Middle frontal gyrus (tissue), 1 donor: ENCODE data around the gene PSME3.
"Not testable (repeated sequence)": the region's sequence is repeated elsewhere in the genome, so short reads cannot be mapped to it uniquely, and the experiment has no call there.

Experiments used
- DNase-seq: peaks from one replicate; pipeline ENCODE4 v3.0.0-alpha.2; 2015; ENCODE audit warnings: low spot score; ENCODE audit errors: extremely low spot score

PSME3 gene

DNA sequence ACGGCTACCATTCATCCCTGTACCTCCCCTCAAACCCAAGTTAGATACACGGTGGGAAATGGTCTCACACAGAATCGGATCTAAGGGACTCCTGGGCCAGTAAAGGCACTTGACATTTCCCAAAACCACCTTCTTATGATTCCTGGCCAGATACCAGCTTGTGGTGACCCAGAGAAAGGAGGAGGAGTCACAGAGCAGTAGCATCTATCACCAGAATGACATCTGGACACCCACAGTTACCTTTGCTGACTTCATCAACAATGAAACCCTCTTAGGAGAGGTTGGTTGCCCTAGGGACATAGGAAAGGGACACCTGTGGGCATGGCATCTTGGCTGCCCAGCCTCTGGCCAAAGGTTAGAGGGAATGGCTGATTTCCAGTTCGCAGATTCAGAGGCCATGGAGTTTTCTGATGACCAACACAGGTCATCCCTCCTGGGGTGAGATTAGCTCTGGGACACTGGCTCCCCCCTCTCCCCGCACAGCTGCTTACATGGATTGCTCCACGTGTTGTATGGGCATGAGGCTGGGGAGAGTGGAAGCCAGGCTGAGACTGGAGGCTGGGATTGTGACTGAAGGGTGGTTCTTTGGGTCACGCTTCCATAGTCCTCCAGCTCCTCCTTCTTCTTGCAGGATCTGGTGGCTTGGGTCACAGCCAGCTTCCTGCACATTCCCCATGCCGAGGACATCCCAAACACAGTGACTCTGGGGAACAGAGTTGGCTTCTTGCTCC is 16.4 kb downstream of the PSME3 start:
- DNase-seq = no peak

DNA sequence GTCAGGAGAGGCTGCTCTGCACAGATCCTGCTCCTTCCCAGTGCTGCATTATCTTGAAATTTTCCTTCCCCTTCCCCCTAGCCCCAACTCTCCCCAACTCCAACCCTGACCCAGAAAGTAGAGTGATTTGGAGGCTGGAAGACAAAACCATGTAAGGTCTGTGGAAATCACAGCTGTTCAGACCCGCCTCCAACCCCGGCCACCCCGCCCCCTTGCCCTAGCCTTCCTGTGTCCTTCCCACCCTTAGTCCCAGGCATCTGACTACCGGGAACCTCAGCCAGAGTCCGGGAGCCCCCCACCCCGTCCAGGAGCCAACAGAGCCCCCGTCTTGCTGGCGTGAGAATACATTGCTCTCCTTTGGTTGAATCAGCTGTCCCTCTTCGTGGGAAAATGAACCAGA is 17.8 kb downstream of the PSME3 start, which contains the start of gene AOC3:
AOC3 (plus strand) TSS at position 246 of the 400 bp plus-strand sequence; CDS start at position 391, 145 bp downstream.
- no peak for DNase-seq

DNA sequence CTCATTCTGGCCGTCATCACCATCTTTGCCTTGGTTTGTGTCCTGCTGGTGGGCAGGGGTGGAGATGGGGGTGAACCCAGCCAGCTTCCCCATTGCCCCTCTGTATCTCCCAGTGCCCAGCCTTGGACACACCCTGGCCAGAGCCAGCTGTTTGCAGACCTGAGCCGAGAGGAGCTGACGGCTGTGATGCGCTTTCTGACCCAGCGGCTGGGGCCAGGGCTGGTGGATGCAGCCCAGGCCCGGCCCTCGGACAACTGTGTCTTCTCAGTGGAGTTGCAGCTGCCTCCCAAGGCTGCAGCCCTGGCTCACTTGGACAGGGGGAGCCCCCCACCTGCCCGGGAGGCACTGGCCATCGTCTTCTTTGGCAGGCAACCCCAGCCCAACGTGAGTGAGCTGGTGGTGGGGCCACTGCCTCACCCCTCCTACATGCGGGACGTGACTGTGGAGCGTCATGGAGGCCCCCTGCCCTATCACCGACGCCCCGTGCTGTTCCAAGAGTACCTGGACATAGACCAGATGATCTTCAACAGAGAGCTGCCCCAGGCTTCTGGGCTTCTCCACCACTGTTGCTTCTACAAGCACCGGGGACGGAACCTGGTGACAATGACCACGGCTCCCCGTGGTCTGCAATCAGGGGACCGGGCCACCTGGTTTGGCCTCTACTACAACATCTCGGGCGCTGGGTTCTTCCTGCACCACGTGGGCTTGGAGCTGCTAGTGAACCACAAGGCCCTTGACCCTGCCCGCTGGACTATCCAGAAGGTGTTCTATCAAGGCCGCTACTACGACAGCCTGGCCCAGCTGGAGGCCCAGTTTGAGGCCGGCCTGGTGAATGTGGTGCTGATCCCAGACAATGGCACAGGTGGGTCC is 18.4 kb downstream of the PSME3 start:
- not testable (repeated sequence) for DNase-seq

DNA sequence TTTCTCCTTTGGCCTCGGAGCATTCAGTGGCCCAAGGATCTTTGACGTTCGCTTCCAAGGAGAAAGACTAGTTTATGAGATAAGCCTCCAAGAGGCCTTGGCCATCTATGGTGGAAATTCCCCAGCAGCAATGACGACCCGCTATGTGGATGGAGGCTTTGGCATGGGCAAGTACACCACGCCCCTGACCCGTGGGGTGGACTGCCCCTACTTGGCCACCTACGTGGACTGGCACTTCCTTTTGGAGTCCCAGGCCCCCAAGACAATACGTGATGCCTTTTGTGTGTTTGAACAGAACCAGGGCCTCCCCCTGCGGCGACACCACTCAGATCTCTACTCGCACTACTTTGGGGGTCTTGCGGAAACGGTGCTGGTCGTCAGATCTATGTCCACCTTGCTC is 19.2 kb downstream of the PSME3 start:
- no peak for DNase-seq

DNA sequence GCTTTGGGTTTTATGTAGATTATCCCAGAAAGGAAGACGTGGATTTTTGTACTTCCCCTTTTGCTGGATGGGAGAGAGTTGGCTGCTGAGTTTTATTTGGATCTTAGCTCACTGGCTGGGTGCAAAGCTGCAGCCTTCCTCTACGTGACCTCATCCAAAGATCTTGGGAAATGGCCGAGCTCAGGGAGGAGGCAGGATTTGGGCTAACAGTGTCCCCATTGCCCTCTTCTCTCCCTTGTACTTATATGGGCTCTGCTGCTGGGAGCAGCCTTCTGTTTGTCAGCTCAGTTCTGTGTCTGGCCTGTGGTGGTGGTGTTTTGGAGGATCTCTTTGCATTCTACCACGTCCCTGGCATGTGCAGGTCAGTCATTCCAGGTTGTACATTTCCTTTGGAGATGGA is 19.8 kb downstream of the PSME3 start:
- DNase-seq = no peak

DNA sequence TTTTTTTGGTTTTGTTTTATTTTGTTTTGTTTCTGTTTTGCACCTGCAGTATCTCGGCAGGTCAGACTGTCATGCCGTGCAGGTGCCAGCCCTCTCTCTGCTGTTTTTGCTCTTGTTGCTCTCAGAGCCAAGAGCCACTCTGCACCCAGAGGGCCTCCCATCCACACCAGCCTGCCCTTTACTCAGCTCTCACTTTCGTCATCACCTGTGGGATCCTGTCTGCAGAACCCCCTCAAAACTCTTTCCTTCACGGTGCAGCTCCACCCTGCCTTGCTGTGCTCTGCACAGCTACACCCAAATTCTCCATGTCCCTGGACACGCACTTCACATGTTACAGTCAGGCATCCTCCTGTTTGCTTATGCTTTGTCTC is 20.4 kb downstream of the PSME3 start:
- DNase-seq = no peak

DNA sequence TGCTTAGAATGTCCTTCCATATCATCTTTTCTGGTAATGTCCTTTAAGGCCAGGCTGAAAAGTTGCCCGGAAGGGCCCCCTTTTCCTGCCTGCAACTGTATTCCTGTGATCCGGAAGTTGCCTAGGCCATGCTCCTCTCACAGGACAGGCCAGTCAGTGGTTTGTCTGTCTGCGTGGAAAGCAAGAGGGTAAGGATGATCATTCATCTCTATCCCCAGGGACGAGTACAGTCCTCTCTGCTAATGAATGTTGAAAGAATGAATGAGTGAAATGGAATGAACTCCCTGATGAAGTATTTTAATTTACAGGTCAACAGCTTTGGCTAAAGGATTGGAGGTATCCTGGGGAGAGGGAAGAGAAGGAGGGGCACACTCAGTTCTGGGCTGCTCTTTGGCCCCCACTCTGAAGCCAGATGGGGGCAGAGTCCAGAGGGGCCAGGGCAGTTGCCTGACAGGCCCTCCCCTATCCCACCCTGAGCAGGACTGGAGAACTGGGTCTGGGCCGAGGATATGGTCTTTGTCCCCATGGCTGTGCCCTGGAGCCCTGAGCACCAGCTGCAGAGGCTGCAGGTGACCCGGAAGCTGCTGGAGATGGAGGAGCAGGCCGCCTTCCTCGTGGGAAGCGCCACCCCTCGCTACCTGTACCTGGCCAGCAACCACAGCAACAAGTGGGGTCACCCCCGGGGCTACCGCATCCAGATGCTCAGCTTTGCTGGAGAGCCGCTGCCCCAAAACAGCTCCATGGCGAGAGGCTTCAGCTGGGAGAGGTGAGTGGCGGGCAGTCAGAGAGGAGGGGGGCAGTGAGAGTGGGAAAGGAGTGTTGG is 21.0 kb downstream of the PSME3 start:
- no peak for DNase-seq

DNA sequence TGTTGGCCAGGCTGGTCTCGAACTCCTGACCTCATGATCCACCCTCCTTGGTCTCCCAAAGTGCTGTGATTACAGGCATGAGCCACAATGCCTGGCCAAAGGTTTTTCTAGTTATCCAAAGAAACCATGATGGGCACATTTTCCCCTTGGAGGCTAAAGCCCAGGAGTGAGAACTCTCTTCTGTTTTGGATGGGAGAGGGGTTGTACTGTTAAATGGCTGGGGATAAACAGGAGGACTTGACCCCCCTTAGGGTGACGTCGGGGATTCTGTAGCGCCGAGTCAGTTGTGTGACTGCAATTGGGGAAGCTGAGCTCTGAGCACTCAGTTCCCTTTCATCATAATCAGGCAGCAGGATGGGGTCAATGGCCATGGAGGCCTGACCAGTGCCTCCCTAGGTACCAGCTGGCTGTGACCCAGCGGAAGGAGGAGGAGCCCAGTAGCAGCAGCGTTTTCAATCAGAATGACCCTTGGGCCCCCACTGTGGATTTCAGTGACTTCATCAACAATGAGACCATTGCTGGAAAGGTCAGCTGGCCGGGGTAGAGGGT is 21.9 kb downstream of the PSME3 start:
- DNase-seq = no peak

DNA sequence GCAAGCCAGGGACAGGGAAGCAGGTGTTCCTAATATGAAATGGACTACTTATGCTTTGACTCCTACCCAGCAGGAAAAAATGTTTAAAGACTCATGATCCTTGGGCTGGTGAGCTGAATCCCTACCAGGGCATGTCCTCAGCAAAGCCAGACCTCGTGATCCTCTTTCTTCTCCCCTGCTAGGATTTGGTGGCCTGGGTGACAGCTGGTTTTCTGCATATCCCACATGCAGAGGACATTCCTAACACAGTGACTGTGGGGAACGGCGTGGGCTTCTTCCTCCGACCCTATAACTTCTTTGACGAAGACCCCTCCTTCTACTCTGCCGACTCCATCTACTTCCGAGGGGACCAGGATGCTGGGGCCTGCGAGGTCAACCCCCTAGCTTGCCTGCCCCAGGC is 22.9 kb downstream of the PSME3 start:
- DNase-seq = not testable (repeated sequence)

DNA sequence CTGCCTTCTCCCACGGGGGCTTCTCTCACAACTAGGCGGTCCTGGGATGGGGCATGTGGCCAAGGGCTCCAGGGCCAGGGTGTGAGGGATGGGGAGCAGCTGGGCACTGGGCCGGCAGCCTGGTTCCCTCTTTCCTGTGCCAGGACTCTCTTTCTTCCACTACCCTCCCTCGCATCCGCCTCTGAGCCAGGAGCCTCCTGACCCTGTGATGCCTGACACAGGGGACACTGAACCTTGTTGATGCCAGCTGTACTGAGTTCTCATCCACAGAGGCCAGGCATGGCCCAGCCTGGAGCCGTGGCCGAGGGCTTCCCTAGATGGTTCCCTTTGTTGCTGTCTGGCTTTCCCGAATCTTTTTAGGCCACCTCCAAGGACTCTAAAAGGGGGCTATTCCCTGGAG is 23.3 kb downstream of the PSME3 start:
- not testable (repeated sequence) for DNase-seq

DNA sequence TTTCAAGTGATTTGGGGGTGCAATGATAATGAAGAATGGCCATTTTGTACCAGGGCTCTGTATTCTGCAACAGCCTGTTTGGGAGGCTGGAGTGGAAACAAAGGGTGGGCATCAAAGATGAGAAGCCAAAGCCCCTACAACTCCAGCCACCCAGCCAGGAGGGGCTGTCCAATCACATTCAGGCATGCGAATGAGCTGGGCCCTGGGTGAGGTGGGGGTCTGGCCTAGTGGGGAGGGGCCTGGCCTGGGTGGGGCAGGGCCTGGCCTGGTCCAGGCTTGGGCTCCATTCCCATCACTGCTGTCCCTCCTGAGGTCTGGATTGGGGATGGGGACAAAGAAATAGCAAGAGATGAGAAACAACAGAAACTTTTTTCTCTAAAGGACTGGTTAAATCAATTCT is 24.2 kb downstream of the PSME3 start:
- DNase-seq = no peak

DNA sequence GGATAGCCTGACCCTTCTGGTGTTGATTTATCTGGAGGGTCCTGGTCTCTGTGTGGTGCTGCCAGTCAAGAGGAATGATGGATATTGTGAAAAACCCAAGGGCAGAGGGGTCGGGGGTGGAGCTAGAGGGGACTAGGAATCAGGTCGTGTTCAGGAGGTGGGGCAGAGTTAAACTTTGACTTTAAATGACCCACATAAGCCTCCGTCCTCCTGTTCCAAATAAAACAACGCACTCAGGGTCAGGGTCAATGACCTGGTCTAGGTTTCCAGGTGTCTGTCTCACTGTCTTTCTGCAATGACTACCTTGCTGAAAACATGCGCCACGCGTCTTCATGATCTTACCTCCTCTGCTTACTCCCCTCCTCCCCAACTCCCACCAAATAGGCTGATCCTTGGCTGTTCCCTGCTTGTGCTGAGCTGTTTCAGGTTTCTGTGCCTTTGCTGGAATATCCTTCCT is 32.5 kb downstream of the PSME3 start:
- DNase-seq = no peak

DNA sequence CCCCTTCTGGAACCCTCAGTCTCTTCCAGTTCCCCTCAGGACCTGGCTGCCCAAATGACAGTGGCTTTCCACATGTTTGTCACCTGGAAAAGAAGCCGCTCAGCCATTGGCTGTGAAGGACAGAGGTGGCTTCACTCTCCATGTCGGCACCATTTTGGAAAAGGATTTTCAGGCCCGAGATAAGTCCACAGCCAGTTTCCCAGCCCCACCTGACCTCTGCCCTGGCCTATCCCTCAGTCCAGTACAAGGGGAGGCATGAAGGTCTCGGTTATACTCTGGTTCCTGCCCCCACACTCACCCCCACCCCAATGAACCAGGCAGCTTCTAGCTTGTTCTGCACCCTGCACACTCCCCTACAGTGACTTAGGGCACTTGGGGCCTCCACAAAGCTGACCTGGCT is 33.0 kb downstream of the PSME3 start:
- DNase-seq = no peak

DNA sequence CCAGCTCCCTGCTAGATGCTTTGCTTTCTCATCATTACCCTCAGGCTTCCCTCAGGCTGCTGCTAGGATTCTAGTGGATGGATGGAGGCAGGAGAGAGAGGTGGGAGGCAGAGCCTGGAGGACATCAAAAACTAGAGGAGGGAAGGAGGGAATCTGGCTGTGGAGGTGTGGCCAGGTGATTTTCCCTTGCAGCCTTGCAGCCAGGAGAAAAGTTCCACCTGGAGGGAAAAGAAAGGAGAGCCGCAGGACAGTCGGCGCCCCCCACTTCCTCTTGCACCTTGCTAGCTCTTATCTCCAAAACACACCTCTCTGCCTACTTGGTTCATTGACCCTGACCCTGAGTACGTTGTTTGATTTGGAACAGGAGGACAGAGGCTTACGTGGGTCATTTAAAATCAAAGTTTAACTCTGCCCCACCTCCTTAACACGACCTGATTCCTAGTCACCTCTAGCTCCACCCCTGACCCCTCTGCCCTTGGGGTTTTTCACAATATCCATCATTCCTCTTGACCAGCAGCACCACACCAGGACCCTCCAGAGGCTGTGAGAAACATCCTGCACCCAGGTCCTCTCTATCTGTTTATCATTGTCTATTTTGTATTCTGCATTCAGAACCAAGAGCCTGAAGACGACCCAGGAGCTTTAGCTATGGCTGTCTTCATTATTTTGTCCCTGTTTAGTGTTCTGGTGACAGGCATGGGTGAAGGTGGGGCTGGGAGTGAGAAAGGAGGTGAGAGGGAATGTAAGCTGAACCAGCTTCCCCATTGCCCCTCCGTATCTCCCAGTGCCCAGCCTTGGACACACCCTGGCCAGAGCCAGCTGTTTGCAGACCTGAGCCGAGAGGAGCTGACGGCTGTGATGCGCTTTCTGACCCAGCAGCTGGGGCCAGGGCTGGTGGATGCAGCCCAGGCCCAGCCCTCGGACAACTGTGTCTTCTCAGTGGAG is 33.7 kb downstream of the PSME3 start:
- DNase-seq = no peak

DNA sequence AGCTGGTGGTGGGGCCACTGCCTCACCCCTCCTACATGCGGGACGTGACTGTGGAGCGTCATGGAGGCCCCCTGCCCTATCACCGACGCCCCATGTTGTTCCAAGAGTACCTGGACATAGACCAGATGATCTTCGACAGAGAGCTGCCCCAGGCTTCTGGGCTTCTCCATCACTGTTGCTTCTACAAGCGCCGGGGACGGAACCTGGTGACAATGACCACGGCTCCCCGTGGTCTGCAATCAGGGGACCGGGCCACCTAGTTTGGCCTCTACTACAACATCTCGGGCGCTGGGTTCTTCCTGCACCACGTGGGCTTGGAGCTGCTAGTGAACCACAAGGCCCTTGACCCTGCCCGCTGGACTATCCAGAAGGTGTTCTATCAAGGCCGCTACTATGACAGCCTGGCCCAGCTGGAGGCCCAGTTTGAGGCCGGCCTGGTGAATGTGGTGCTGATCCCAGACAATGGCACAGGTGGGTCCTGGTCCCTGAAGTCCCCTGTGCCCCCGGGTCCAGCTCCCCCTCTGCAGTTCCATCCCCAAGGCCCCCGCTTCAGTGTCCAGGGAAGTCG is 34.6 kb downstream of the PSME3 start:
- DNase-seq = not testable (repeated sequence)

DNA sequence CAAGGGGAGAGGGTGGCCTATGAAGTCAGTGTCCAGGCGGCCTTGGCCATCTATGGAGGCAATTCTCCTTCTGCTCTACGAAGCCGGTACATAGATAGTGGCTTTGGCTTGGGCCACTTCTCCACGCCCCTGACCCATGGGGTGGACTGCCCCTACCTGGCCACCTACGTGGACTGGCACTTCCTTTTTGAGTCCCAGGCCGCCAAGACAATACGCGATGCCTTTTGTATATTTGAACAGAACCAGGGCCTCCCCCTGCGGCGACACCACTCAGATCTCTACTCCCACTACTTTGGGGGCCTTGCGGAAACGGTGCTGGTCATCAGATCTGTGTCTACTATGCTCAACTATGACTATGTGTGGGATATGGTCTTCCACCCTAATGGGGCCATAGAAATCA is 35.1 kb downstream of the PSME3 start:
- DNase-seq = no peak

DNA sequence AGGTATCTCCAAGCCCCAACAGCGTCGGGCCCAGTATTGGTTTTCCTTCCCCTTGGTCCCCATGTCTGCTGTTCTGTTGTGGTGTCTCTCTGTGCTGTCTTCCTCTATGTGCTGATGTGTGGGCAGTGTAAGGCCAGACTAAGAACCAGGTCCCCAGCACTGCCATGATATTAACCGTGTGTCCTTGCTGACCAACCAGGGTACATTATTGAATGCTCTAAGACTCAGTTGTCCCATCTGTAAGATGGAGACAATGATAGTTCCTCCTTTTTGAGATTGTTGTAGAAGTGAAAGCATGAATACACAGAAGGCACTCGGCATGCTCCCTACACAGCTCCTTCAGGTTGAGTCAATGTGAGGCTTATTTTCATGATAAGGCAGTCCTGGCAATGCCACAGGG is 38.5 kb downstream of the PSME3 start:
- DNase-seq = no peak

DNA sequence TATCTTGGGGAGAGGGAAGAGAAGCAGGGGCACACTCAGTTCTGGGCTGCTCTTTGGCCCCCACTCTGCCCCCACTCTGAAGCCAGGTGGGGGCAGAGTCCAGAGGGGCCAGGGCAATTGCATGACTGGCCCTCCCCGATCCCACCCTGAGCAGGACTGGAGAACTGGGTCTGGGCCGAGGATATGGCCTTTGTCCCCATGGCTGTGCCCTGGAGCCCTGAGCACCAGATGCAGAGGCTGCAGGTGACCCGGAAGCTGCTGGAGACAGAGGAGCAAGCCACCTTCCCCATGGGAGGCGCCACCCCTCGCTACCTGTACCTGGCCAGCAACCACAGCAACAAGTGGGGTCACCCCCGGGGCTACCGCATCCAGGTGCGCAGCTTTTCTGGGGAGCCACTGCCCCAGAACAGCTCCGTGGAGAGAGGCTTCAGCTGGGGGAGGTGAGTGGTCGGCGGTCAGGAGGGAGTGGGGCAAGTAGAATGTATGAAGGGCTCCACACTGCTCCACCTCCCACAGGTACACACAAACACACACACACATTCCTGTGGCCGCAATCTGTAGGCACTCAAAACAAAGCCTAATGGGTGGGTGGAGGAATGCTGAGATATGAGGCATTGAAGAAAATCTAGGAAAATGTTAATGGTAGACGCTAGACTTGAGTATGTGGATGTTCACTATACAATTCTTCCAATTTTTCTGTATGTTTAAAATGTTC is 39.2 kb downstream of the PSME3 start:
- no peak for DNase-seq

DNA sequence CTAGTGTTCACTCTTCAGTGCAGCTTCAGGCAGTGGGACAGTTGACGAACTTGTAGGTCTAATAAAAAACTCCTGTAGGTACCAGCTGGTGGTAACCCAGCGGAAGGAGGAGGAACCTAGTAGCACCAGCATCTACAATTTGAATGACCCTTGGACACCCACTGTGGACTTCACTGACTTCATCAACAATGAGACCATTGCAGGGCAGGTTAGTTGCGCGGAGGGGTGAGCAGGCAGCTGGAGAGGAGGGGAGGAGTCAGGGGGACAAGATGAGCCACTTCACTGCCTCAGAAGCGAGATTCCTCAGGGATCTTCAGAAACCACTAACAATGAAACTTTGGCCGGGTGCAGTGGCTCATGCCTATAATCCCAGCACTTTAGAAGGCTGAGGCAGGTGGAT is 40.1 kb downstream of the PSME3 start:
- no peak for DNase-seq
